Vagina (tissue), 2 donors: ENCODE measurements around the gene SEL1L. TPM values are rescaled to one million over a fixed set of nuclear protein-coding genes. Genes with fewer than 3 reads are reported as not detected.

Source experiments
- DNase-seq, 2 donors: peaks; one replicate each; pipeline ENCODE4 v3.0.0-alpha.2; 2017; ENCODE audit errors: extremely low spot score in 2 of 2
- H3K27ac ChIP-seq: fragments of 200-600 bp; sonication (generic); one replicate; pipeline ENCODE4 v1.5.1; 2019
- H3K27me3 ChIP-seq: fragments of 200-600 bp; sonication (generic); one replicate; pipeline ENCODE4 v1.5.1; 2019
- H3K36me3 ChIP-seq, 2 donors: fragments of 200-600 bp; sonication (generic); one replicate each; pipeline ENCODE4 v1.5.1; 2017 to 2019
- H3K4me1 ChIP-seq: fragments of 200-600 bp; sonication (generic); one replicate; pipeline ENCODE4 v1.5.1; 2019
- H3K4me3 ChIP-seq, 2 donors: fragments of 200-600 bp; sonication (generic); 1 replicate in 1 of 2; 2 replicates in 1 of 2; pipeline ENCODE4 v1.5.1; 2016 to 2019
- H3K9me3 ChIP-seq: fragments of 200-600 bp; sonication (generic); one replicate; pipeline ENCODE4 v1.5.1; 2019
- CTCF ChIP-seq, 3 experiments: fragments of 450-650 bp in 2 of 3; fragments of 200-600 bp in 1 of 3; sonication (generic) in 1 of 3; IDR thresholded peaks; one replicate each; pipeline ENCODE4 v1.5.1; 2017 to 2019; ENCODE audit warnings: antibody characterized with exemption in 3 of 3, mild to moderate bottlenecking in 2 of 3, moderate library complexity in 2 of 3
- POLR2A ChIP-seq, 2 donors: fragments of 450-650 bp; IDR thresholded peaks; one replicate each; pipeline ENCODE4 v1.6.1; 2017; ENCODE audit warnings: antibody characterized with exemption in 2 of 2, mild to moderate bottlenecking in 2 of 2, moderate library complexity in 2 of 2
- POLR2AphosphoS5 ChIP-seq, 2 donors: sonication (generic); formaldehyde crosslinking; IDR thresholded peaks; one replicate each; pipeline ENCODE4 v1.9.0; 2017; ENCODE audit warnings: antibody characterized with exemption in 2 of 2, mild to moderate bottlenecking in 2 of 2, low read depth in 1 of 2; ENCODE audit not compliant: insufficient read depth in 1 of 2
- intact Hi-C: fragments of 100-400 bp; cut with DNase I; formaldehyde crosslinking; loops from one replicate; pipeline ENCODE4 v1.15.1; 2023
- total RNA-seq: library from RNA; depleted of rRNA; stranded (reverse); fragments of >200 nt; gene quantifications from one replicate; pipeline ENCODE4 v1.2.3, GENCODE V29; 2016

The SEL1L gene
- total RNA-seq, 1 donor from 2014 or later: 28.2 TPM

GRCh38 chr14:81529391-81529790 lies 4.3 kb downstream of the SEL1L start:
- no peak for TF ChIP-seq POLR2AphosphoS5 (IDR thresholded peaks at IDR 0.05; ENCODE audit: insufficient read depth in 1 of 2, low read depth in 1 of 2)
- TF ChIP-seq CTCF (IDR thresholded peaks at IDR 0.05): no peak
- no peak for TF ChIP-seq POLR2A (IDR thresholded peaks at IDR 0.05)
- peaks cover 33% of the 10 kb centered on the region for H3K4me1 ChIP-seq

GRCh38 chr14:81525129-81525528 lies 8.5 kb downstream of the SEL1L start:
- Histone ChIP-seq H3K4me1 (peaks cover 2% of the 10 kb centered on the region), H3K9me3 (no peaks in the 10 kb centered on the region), H3K4me3 (no peak overlapping the region), H3K27me3 (no peaks in the 10 kb centered on the region), H3K27ac (no peak overlapping the region), H3K36me3 (peaks cover 0 to 41% of the 10 kb centered on the region in 2 donors)
- intact Hi-C loops: no loop called here
- no peak for DNase-seq
- no peak for TF ChIP-seq POLR2AphosphoS5 (IDR thresholded peaks at IDR 0.05; ENCODE audit: insufficient read depth in 1 of 2, low read depth in 1 of 2)
- TF ChIP-seq CTCF (IDR thresholded peaks at IDR 0.05): no peak
- TF ChIP-seq POLR2A (IDR thresholded peaks at IDR 0.05): no peak

More at GRCh38 chr14:81529391-81529790, 4.3 kb downstream of the SEL1L start:
- Histone ChIP-seq H3K27me3 (no peaks in the 10 kb centered on the region), H3K27ac (no peak overlapping the region), H3K36me3 (peaks cover 0 to 20% of the 10 kb centered on the region in 2 donors), H3K4me3 (no peak overlapping the region), H3K9me3 (no peaks in the 10 kb centered on the region)
- no peak for DNase-seq
- intact Hi-C loops: no loop called here

- no peak overlapping the region for H3K4me3 ChIP-seq
- H3K27me3 ChIP-seq: no peaks in the 10 kb centered on the region
- H3K4me1 ChIP-seq: peaks cover 14% of the 10 kb centered on the region
- intact Hi-C loops: no loop called here
- no peak for DNase-seq
- no peak overlapping the region for H3K27ac ChIP-seq
- H3K36me3 ChIP-seq: peaks cover 0 to 41% of the 10 kb centered on the region in 2 donors
- no peaks in the 10 kb centered on the region for H3K9me3 ChIP-seq
- TF ChIP-seq CTCF (IDR thresholded peaks at IDR 0.05) (no peak), POLR2A (IDR thresholded peaks at IDR 0.05) (no peak), POLR2AphosphoS5 (IDR thresholded peaks at IDR 0.05; ENCODE audit: insufficient read depth in 1 of 2, low read depth in 1 of 2) (no peak)
These were observed 10.0 kb downstream of the SEL1L start for GRCh38 chr14:81523616-81524015.

- intact Hi-C loops: no loop called here
- Histone ChIP-seq H3K27ac (no peak overlapping the region), H3K4me3 (no peak overlapping the region), H3K9me3 (no peaks in the 10 kb centered on the region), H3K27me3 (no peaks in the 10 kb centered on the region), H3K36me3 (peaks cover 0 to 41% of the 10 kb centered on the region in 2 donors), H3K4me1 (peaks cover 14% of the 10 kb centered on the region)
- TF ChIP-seq CTCF (IDR thresholded peaks at IDR 0.05): no peak
- no peak for TF ChIP-seq POLR2AphosphoS5 (IDR thresholded peaks at IDR 0.05; ENCODE audit: insufficient read depth in 1 of 2, low read depth in 1 of 2)
- no peak for TF ChIP-seq POLR2A (IDR thresholded peaks at IDR 0.05)
- no peak for DNase-seq
These were observed 10.6 kb downstream of the SEL1L start for GRCh38 chr14:81523016-81523415.

GRCh38 chr14:81521356-81521755 lies 12.3 kb downstream of the SEL1L start:
- no peaks in the 10 kb centered on the region for H3K9me3 ChIP-seq
- H3K4me1 ChIP-seq: peaks cover 14% of the 10 kb centered on the region
- H3K36me3 ChIP-seq: peaks cover 0 to 42% of the 10 kb centered on the region in 2 donors
- no peak for DNase-seq
- H3K27me3 ChIP-seq: no peaks in the 10 kb centered on the region
- TF ChIP-seq POLR2A (IDR thresholded peaks at IDR 0.05) (no peak), POLR2AphosphoS5 (IDR thresholded peaks at IDR 0.05; ENCODE audit: insufficient read depth in 1 of 2, low read depth in 1 of 2) (no peak), CTCF (IDR thresholded peaks at IDR 0.05) (no peak)
- H3K4me3 ChIP-seq: no peak overlapping the region
- intact Hi-C loops: no loop called here
- H3K27ac ChIP-seq: no peak overlapping the region
